Measurements from ENCODE around the gene UCK2. TPM values are rescaled to one million over a fixed set of nuclear protein-coding genes. Genes with fewer than 3 reads are reported as not detected.

The UCK2 gene
- total and polyA plus RNA-seq, 9 of the 15 experiments (the other 6 are each of a cell fraction or from before 2014, with no cell fraction given): 71.6 to 145 (median 95.8) TPM

DNA sequence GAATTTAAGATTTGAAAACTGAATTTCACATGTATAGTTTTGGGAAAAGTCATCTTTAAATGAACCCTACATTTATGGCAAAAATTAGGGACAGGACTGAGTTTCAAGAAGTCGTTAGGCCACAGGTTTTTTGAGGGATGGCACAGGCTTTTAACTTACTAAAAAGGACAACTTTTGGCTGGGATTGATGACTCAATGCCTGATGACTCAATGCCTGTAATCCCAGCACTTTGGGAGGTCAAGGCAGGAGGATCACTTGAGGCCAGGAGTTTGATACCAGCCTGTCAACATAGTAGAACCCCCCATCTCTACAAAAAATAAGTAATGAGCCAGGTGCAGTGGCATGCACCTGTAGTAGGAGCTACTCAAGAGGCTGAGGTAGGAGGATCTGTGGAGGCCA, 15.9 kb downstream of the UCK2 start (continued):
- TF ChIP-seq TFE3 (CRISPR knock-in tag; IDR thresholded peaks at IDR 0.05) (no peak), CBFA2T2 (conservative IDR thresholded peaks at IDR 0.05) (0 out of 2 replicates have a peak, but pooled peaks have one; percentile 3), KDM2B (CRISPR knock-in tag; IDR thresholded peaks at IDR 0.05) (no peak), BCLAF1 (IDR thresholded peaks at IDR 0.05; ENCODE audit: borderline replicate concordance in 1 of 2, control insufficient read depth in 1 of 2, low read depth in 2 of 2, low read length in 1 of 2) (no peak), POLR2B (IDR thresholded peaks at IDR 0.05; ENCODE audit: low read depth, partially characterized antibody) (no peak), ZNF561 (CRISPR knock-in tag; conservative IDR thresholded peaks at IDR 0.05) (no peak), E2F1 (CRISPR knock-in tag; IDR thresholded peaks at IDR 0.05) (no peak), DLX4 (CRISPR knock-in tag; IDR thresholded peaks at IDR 0.05) (no peak), ATF3 (IDR thresholded peaks at IDR 0.05) (peak; percentile 94), ATF3 (CRISPR knock-in tag; conservative IDR thresholded peaks at IDR 0.05) (no peak)
- TF ChIP-seq, protein P1, sequence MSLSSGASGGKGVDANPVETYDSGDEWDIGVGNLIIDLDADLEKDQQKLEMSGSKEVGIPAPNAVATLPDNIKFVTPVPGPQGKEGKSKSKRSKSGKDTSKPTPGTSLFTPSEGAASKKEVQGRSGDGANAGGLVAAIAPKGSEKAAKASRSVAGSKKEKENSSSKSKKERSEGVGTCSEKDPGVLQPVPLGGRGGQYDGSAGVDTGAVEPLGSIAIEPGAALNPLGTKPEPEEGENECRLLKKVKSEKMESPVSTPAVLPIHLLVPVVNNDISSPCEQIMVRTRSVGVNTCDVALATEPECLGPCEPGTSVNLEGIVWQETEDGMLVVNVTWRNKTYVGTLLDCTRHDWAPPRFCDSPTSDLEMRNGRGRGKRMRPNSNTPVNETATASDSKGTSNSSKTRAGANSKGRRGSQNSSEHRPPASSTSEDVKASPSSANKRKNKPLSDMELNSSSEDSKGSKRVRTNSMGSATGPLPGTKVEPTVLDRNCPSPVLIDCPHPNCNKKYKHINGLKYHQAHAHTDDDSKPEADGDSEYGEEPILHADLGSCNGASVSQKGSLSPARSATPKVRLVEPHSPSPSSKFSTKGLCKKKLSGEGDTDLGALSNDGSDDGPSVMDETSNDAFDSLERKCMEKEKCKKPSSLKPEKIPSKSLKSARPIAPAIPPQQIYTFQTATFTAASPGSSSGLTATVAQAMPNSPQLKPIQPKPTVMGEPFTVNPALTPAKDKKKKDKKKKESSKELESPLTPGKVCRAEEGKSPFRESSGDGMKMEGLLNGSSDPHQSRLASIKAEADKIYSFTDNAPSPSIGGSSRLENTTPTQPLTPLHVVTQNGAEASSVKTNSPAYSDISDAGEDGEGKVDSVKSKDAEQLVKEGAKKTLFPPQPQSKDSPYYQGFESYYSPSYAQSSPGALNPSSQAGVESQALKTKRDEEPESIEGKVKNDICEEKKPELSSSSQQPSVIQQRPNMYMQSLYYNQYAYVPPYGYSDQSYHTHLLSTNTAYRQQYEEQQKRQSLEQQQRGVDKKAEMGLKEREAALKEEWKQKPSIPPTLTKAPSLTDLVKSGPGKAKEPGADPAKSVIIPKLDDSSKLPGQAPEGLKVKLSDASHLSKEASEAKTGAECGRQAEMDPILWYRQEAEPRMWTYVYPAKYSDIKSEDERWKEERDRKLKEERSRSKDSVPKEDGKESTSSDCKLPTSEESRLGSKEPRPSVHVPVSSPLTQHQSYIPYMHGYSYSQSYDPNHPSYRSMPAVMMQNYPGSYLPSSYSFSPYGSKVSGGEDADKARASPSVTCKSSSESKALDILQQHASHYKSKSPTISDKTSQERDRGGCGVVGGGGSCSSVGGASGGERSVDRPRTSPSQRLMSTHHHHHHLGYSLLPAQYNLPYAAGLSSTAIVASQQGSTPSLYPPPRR (CRISPR knock-in tag; IDR thresholded peaks at IDR 0.05; ENCODE audit: borderline replicate concordance): no peak
- TF ChIP-seq, protein P2, sequence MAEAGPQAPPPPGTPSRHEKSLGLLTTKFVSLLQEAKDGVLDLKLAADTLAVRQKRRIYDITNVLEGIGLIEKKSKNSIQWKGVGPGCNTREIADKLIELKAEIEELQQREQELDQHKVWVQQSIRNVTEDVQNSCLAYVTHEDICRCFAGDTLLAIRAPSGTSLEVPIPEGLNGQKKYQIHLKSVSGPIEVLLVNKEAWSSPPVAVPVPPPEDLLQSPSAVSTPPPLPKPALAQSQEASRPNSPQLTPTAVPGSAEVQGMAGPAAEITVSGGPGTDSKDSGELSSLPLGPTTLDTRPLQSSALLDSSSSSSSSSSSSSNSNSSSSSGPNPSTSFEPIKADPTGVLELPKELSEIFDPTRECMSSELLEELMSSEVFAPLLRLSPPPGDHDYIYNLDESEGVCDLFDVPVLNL (CRISPR knock-in tag; IDR thresholded peaks at IDR 0.05; ENCODE audit: low read depth): no peak

Measured in K562 (cell line).